COLO829 (cell line): ENCODE measurements around the gene OCEL1.
"Not testable (repeated sequence)": the region's sequence is repeated elsewhere in the genome, so short reads cannot be mapped to it uniquely, and the experiment has no call there.

ENCODE experiments used
- DNase-seq: peaks from one replicate; pipeline ENCODE4 v3.0.0; 2012; ENCODE audit warnings: low spot score

Gene OCEL1

DNA sequence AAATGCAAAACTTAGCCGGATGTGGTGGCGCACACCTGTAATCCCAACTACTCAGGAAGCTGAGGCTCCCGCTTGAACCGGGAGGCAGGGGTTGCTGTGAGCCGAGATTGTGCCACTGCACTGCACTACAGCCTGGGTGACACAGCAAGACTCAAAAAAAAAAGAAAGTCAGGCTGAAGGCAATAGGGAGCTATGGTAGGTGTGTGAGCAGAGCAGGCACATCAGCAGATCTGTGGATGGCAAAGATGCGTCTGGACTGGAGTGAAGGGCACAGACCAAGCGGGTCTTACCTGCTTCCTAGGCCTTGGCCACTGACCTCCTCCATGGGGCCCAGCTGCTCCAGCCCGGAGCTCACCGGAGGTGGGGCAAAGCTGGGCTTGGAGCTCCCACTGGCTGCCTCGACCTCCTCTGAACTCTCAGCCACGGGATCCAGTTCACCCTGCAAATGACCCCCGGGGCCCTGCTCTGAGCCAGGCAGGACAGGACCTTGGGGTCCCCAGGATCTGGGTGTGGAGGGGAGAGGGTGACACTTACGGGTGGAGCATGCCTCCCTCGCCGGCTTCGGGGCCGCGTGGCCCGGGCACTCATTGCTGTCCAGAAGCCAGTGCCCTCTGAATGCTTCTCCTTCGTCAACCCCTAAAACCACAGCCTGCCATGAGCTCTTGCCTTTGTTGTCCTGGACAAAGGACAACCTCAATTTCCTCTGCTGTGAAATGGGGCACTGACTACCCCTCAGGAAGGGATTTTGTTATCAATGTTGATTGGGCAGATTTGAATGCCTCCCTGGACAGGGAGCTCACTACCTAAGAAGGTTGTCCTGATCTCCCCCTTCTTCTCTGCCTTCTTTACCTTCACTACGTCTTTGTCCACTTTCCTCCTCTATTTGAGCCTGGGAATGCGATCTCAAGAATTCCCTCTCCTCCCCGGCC lies 38.0 kb downstream of the OCEL1 start:
- DNase-seq = no peak

DNA sequence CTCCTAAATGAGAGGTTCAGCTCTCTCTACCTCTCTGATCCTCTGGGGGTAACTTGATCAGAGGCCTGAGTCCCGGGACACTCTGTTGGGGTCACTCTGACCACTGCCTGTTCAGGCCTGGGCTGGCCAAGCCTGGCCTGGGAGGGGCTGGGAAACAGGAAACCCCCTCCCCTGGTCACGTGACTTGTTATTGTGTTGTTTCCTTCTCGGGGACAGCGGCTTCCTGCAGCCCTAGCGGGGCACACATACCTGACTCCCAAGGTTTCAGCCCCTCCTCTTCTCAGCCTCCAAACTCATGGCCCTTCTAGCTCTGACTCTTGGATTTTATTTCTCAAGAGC lies 38.6 kb downstream of the OCEL1 start, which contains the start of gene USHBP1:
TSS of gene USHBP1 (minus strand) at position 105 of the 339 bp plus-strand sequence. CDS start 446 bp downstream, outside the sequence.
- DNase-seq = no peak

DNA sequence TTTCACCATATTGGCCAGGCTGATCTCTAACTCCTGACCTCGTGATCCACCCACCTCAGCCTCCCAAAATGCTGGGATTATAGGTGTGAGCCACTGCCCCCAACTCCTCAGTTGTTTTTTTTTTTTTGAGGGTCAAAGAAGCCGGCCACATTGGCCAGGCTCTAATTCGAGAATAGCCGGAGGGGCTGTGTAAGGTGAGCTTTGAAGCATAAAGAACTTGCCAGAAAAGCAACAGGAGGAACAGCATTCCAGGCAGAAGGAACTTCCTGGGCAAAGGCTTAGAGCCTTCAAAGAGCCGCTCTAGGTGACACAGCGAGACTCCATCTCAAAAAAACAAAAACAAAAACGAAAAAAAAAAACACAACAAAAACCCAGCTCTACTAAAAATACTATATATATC lies 40.0 kb downstream of the OCEL1 start:
- DNase-seq = no peak

DNA sequence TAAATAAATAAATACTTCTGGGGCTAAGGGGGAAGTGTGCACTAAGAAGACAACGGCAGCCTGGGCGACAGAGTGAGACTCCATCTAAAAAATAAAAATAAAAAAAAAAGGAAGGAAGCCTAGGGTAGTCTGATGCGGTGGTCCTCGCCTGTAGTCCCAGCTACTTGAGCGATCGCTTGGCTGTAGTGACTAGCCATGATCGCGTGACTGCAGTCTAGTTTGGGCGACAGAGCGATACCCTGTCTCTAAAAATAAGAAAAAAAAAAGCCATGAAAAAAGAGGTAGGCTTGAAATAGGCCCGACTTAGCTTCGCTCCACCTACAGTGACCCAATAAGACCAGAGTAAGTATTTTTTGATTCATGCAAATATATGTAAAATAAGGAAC lies 40.6 kb downstream of the OCEL1 start:
- no peak for DNase-seq

DNA sequence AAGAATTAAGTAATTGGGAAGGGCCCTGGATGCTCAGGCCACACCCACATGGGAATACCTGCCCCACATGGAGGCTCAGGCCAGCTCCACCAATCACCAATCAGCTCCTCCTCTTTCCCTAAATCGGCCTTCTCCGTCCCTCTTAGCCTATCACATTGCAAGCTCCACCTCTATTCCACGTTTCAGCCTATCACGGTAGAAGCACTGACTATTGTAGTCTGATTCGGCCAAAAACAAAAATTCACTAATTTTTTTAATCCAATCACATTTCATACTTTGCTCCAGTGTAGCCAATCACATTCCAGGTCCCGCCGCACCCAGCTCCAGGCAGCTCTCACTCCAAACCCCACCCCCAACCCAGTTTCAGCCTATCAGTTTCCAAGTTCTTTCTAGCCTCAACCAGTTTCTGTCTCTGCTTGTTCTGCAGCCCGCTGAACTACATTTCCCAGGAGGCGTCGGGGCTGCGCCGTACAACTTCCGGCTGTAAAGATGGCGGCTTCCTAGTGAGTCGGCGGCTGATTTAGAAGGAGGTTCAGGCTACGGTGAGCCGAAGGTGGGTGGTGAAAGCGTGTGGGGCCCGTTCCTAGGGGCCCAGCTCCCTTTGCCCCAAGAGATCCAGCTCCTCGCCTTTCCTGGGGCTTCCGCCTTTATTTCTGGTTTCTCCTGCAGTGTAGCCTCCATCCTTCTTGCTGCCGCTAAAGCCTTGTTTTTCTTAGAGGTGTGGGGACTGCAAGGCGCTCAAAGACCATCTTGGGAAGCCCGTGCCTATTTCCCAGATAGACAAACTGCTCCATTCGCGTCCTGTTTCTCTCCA lies 41.2 kb downstream of the OCEL1 start, which contains the start of gene BABAM1:
TSS of gene BABAM1 (plus strand) at position 469 of the 814 bp plus-strand sequence. CDS start 1,364 bp downstream, outside the sequence.
- DNase-seq = peak; percentile 98

DNA sequence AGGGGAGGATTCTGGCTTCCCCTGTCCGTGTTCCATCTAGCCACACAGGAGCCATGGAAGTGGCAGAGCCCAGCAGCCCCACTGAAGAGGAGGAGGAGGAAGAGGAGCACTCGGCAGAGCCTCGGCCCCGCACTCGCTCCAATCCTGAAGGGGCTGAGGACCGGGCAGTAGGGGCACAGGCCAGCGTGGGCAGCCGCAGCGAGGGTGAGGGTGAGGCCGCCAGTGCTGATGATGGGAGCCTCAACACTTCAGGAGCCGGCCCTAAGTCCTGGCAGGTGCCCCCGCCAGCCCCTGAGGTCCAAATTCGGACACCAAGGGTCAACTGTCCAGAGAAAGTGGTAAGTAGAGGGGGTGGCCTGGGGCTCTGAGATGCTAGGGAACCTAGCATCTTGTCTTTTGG lies 42.7 kb downstream of the OCEL1 start:
- DNase-seq = no peak

DNA sequence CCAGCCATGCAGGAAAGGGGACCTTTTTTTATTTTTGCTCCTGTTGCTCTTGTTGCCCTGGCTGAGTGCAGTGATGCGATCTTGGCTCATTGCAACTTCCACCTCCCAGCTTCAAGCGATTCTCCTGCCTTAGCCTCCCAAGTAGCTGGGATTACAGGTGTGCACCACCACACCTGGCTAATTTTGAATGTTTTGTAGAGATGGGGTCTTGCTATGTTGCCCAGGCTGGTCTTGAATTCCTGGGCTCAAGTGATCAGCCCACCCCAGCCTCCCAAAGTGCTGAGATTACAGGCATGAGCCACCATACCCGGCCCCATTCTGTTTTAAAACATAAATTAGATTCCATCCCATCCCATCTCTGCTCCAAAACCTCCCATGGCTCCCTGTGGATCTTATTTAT lies 48.9 kb downstream of the OCEL1 start:
- DNase-seq = not testable (repeated sequence)

DNA sequence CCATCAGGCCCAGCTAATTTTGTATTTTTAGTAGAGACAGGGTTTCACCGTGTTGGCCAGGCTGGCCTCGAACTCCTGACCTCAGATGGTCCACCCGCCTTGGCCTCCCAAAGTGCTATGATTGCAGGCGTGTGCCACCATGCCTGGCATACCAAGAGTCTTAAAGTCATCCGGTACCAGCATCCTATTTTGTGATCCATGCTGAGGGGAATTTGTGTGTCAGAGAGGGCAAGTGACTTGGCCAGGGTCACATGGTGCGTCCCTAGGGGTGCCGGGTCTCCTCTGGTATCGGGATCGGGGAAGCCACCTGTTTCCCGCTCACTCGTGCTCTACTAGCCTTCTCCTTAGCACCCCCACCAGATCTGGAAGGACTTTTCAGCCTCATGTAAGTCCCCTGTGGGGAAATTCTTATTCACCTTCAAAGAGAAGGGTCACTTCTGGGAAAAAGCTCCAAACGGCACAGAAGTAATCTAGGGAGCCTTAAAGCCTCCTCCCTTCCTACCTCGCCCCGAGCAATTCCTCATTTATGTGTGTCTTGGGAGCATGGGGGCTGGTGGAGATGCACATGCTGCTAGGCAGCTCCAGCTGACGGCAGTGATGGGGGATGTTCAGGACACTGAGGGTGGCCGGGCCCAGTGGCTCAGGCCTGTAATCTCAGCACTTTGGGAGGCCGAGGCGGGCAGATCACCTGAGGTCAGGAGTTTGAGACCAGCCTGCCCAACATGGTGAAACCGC lies 49.6 kb downstream of the OCEL1 start:
- DNase-seq = no peak
